GM12872 (cell line): ENCODE results near the gene IKZF1.

Experiments used
- TF ChIP-seq, protein P1 (sequence below): IDR thresholded peaks from 3 replicates; pipeline ENCODE4 v1.5.1; 2011; ENCODE audit warnings: low read depth, mild to moderate bottlenecking, low read length, moderate library complexity; ENCODE audit not compliant: insufficient read depth

IKZF1 gene

DNA sequence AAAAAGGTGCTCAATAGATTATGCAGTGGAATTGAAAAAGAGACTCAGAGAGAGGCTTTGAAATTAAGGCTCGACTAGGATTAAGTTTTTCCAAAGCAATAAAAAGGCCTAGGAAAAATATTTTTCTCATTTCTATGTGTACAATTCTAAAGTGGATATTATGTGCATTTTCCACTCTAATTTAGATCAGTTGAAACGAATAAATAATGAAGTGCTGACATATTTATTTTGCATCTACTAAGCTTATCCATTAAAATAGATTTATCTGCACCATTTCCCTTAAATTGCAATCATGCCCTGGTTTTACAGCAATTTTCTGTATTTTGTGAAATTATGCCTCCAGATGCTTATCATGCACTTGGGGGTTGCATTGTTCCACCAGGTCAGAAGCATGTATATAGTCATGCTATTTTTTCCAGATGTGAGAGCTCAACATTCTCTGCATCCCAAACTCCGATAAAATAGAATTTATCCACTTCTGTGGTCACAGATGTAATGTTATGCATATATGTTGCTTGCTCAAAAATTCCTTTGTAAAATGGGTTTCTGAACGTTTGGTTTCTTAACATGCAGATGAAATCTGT lies 127.3 kb downstream of the IKZF1 start:
- TF ChIP-seq, protein P1, sequence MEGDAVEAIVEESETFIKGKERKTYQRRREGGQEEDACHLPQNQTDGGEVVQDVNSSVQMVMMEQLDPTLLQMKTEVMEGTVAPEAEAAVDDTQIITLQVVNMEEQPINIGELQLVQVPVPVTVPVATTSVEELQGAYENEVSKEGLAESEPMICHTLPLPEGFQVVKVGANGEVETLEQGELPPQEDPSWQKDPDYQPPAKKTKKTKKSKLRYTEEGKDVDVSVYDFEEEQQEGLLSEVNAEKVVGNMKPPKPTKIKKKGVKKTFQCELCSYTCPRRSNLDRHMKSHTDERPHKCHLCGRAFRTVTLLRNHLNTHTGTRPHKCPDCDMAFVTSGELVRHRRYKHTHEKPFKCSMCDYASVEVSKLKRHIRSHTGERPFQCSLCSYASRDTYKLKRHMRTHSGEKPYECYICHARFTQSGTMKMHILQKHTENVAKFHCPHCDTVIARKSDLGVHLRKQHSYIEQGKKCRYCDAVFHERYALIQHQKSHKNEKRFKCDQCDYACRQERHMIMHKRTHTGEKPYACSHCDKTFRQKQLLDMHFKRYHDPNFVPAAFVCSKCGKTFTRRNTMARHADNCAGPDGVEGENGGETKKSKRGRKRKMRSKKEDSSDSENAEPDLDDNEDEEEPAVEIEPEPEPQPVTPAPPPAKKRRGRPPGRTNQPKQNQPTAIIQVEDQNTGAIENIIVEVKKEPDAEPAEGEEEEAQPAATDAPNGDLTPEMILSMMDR, result no peak

DNA sequence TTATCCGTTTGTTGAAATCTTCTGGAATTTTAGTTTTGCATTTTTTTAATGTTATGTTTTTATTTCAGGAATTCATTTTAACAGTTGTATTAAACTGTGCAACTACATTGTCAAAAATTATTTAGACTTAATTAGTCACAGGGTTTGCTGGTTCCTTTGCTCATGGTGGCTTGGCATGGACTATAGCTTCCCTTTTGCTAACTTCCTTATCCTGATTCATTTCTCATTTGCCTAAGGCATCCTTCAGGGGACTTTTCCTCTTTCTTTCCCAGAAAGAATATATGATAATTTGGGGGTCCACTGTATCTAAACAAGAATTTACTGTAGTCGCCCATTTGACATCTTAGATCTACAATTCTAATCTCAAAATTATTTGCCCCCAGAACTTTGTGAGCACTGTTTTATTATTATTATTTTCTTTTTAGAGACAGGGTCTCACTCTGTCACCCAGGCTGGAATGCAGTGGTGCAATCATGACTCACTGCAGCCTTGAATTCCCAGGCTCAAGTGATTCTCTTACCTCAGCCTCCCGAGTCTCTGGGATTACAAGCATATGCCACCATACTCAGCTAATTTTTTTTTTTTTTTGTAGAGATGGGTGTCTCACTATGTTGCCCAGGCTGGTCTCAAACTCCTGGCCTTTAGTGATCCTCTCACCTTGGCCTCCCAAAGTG lies 131.8 kb downstream of the IKZF1 start:
- TF ChIP-seq, protein P1, result no peak

DNA sequence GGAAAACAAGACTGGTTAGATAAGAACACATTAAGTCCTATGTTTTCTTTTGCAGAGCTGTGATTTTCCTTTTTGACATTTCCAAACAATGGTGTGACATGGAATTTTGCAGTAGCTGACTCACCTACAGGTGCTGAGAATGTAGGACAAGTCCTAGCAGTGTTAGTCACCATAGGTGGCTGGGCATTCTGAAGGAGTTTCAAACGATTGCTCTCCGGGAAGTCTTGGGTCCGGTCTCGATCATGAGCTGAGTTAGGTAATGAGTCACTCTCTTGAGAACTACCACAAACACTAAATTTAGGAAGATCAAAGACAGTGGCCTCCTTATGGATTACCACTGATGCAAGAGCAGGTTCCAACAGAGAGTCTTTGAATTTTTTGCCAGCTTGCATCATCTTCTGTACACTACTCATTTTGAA lies 142.0 kb downstream of the IKZF1 start:
- TF ChIP-seq, protein P1, result no peak

DNA sequence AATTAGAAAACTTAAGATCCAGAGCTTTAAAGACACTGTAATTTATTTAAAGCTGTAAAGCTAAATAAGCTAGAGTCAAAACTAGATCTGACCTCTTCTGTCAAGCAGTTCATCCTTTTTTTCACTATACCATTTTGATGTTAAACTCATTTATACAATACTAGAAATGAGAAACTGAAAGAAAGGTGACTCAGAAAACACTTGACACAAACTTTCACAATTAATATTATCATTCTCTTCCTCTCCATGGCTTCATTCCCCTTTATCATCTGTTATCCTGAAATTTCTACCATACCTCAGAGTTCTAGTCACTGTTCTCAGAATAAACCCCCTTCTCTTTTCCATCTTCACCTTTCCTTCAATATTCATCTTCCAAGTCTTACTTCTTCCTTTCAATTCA lies 144.3 kb downstream of the IKZF1 start:
- TF ChIP-seq, protein P1, result no peak

DNA sequence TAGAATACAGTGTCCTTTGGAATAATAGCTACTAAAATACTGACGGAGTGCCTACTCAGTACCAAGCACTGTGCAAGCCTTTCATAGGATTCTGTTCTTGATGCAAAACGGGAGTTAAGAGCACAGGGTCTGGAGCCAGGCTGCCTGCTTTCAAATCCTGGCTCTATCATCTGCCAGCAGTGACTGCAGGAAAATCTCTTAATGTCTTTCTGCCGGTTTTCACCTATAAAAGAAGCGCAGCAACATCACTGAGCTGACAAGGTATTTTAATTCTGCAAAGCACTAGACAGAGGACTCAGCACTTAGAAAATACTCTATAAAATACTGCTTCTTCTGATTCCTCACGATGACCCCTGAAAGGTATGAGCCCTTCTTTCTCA lies 145.0 kb downstream of the IKZF1 start:
- TF ChIP-seq, protein P1, result no peak

DNA sequence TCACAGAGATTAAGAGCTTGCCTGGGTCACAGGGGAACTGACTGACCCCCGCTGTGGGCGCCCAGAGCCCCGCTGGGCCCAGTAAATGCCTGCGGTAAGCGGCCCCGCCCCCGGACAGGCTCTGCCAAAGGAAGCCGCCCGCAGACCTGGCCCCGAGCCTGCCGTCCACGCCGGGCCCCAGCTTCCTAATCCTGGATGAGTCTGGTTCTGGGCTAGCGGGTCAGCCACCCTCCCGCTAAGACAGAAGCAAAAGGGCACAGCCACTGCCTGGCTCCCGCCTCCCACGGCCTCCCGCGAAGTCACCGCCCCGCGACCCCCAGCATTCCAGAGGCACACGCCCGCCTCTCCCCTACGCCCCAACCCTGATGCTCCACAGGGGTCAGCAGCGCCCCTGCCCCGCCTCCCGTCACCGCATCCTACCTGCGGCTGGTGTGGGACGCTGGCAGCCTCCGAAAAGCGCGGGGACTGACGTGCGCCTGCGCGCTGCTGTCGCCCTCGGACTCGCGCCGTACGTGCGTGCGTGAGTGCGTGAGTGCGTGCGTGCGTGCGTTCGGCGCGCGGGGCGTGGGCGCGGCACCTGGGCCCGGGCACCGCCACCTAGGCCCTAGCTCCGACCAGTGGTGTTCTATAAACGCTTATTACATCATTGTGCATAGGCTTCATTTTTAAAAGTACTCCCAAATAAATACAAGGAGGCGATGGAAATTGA lies 145.5 kb downstream of the IKZF1 start, which contains the start of gene FIGNL1:
TSS of gene FIGNL1 (minus strand) at position 470 of the 709 bp plus-strand sequence. CDS start 3,063 bp downstream, outside the sequence.
- TF ChIP-seq, protein P1, result no peak

DNA sequence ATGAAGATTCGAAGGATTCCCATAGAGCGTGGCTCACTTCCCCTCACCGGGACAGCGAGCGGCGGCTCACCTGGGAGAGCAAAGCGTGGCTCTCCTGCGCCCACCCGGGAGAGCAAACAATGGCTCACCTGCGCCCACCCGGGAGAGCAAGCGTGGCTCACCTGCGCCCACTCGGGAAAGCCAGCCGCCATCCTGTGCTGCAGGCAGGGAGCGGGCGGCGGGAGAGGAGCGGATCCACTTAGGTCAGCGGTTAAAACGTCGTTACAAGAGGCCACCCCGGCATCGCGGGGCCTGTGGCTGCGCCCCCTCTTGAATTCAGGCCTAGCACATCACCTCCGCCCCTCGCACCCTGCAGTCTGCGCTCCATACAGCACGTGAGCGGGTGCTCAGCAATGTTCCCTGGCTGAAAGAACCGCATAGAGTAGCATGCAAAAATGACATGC lies 146.1 kb downstream of the IKZF1 start:
- TF ChIP-seq, protein P1, result no peak
